ENCODE results near the gene HIBADH.
"Not testable (repeated sequence)": the region's sequence is repeated elsewhere in the genome, so short reads cannot be mapped to it uniquely, and the experiment has no call there.

HIBADH gene

DNA sequence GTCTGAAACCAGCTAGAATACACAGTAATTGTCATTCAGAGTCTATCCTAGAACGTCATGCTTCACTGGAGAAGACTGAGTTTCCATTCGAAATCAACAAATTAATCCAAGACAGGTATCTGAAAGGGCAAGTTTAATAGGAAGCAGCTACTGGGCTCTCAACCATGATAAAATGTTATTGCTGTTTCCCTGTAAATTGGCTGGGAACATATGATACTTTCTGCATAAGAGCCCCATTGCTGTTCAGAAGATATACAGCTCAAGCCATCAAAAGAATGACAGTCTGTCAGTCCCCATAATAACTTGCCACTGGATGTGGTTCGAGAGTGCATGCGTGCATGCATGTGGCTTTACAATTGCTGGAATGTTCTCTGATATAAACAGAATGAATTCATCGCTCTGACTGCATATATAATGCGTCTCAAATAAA lies 129.0 kb downstream of the HIBADH start:
- DNase-seq = no peak

DNA sequence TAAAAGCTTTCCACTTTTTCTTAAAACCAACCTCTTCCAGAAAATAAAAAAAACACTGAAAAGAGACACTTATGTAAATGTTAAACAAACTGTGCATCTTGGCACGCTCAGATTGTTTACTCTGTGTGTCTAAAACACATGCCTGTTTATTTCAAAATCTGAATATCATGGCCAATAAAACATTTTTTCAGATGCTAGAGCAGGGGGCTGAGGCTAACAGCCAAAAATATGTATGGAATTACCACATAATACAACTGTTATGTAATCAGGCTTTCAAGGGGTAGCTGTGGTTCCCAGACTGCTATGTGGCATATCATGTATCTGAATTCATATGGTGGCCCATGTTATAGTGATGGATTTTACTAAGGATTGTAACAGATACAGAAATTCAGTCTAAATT lies 130.4 kb downstream of the HIBADH start:
- DNase-seq = no peak

DNA sequence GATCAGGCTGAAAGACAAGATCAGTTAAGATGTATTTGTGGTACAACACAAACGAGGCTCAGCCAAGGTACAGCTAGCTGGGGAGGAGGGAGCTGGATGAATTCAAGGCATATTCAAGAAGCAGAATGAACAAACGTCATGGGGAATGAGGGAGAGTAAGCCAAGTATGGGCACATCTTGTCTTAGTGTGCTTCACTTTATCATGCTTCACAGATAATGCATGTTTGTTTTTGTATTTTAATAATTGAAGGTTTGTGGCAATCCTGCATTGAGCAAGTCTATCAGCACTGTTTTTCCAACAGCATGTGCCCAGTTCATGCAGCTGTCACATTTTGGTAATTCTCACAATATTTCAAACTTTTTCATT lies 135.4 kb downstream of the HIBADH start:
- no peak for DNase-seq

DNA sequence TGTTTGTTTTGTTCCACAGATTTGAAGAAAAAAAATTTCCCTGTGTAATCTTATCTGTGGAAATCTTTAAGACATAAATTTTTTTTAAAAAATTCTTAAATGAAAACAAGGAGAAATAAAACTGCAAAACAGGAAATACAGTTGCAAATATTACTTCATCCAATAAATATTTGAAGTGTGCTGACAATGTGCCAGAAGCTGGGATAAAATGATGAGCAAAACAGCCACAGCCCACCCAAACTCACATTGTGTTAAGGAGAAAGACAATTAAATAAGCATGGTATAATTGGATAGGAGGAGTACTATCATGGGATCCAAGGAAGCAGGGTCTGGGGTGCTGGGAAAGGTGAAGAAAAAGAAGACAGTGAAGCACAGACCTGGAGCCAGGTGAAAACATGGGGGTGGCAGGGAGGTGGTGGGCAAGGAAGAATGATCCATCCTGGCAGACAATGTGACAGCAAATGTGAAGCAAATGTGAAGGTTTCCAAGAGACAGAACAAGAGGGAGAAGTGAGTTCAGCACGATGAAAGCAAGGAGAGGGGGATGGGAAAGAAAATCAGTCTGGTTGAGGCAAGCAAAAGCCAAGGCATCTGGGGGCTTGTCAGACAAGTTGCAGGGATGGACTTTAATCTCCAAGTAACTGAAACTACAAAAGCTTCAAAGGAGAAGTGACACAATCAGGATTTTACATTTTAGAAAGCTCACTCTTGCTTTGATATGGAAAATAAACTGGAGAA lies 135.9 kb downstream of the HIBADH start:
- no peak for DNase-seq

DNA sequence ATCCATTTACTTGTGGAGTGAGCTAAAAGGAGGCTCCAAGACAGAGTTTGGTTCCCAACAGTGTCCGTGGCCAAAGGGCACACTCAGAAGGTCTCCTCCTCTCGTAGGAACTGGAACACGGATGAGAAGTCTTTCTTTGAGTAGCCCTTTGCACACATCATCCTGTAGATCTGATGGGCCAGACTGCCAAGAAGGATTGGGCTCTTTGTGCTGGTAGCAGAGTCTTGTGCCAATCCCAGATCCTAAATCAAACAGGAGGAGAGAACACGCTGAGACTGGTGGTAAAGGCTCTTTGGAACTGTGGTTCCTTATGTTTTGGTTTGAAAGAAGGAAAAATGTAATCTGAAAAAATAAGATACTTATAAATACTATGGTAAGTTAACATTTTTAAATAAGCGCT lies 136.6 kb downstream of the HIBADH start:
- no peak for DNase-seq

DNA sequence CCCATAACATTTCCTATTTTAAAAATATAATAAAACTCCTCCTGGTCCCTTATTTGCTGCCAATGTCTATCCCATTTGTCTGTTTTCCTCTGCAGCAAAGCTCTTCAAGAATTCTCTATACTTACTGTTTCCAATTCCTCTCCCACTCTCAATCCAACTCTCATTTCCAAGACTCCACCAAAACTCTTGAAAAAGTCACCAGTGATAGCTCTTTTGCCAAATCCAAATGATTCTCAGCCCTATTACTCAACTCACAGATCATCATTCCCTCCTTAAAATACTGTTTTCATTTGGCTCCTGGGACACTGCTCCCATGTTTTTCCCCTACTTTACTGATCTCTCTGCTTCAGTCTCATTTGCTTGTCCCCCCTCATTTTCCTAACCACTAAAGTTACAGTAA lies 139.4 kb downstream of the HIBADH start:
- DNase-seq = no peak

DNA sequence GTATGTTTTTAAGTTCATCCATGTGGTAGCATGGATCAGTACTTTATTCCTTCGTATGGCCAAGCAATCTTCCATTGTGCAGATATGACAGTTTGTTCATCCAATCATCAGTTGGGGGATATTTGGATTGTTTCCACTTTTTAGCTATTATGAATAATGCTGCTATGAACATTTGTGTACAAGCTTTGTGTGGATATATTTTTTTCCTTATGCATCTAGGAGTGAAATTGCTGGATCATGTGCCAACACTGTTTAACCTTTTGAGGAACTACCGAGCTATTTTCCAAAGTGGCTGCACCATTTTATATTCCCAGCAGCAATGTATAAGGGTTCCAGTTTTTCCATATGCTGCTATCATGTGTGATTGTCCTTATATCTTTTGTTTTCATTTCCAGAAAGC lies 140.1 kb downstream of the HIBADH start:
- no peak for DNase-seq

DNA sequence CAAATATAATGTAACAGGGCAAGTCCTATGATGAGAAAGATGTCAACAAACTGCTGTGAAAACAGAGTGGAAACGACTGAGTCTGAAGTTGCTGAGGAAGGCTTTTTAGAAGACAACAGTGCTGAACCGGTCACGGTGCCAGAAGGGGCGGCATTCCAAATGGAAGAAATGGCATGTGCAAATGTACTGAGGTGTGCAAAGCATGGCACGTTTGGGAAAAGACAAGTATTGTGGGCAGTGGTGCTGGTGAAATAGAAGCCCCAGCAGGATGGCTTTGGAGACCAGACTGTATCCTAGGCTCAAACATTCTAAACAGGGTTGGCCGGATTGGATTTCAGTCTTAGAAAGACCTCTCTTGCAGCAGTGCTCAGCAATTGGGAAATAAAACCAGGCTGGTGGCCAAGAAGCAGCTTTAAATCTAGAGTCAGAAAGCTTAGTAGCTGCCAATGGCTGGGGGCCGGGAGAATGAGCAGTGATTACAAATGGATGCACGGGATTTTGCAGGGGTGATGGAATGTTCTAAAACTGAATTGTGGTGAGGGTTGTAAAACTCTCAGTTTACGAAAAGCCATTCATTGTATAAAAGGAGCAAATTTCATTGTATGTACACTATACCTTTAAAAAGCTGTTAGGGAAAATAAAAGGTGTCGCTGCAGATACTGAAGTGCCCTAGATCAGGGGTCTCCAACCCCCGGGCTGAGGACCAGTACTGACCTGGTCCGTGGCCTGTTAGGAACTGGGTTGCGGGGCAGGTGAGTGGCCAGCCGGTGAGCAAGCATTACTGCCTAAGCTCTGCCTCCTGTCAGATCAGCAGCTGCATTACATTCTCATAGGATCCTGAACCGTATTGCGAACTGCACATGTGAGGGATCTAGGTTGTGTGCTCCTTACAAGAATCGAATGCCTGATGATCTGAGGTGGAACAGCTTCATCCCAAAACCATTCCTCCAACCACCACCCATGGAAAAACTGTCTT lies 141.6 kb downstream of the HIBADH start:
- no peak for DNase-seq

DNA sequence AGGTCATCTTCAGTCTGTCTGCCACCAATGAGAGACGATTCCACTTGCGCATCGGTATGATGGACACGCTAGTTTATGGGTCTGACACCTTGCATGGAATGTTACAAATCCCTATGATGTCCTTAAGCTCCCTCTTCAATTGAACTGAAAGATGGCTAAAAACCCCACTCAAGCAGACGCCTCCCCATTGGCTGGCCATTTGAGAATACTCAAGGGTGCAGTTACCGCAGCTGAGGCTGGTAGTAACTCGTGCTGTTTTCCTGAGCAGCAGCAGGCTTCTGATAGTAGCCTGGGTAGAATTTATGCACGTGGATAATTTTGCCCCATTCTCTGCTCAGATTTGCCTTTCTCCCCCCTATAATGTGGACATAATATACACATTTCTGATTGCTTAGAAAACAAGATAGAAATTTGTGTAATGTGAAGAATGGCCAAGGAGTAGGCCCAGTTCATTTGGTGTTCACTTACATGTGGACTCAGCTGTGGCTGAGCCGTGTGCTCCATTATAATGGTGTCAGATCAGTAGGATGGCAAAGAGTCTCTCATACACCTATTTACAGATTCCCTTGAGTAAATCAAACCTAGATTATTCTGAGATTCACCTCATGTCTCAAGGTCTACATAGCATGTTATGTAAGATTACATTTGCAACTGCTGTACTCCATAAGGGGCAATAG lies 142.8 kb downstream of the HIBADH start:
- DNase-seq = no peak

DNA sequence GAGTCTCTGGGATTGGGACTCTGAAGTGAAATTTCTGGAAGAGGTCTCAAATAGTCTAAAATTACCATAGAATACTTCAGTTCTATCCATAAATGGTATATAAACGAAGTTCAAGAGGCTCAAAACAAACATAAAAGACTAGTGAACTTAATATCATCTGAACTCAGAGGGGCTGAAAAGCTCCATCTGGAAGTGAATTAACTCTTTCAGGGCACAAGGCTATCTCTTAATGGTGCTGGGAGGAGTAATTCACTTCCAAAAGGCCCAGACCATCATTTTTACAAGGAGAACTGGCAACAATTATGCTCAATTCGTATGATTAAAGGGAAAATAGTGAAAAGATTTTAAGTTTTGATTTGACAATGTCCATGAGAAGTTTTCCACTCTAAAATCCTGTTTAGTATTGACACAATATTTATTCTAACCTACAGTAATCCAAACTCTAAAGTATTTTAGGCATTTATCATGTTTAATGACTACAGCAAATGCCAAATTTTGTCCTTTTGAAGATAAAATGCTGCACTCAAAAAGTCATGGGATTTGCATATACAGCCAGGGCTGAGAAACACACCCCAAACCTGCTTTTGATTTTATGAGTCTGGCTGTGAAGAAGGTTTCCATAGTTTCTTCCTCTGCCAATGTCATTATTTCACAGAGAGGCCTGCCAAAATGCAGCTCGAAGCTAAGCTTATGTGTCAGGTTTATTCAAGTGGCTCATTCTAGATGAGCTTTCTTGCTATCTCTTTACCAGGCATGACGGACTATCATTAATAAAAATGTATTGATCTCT lies 143.9 kb downstream of the HIBADH start:
- no peak for DNase-seq

DNA sequence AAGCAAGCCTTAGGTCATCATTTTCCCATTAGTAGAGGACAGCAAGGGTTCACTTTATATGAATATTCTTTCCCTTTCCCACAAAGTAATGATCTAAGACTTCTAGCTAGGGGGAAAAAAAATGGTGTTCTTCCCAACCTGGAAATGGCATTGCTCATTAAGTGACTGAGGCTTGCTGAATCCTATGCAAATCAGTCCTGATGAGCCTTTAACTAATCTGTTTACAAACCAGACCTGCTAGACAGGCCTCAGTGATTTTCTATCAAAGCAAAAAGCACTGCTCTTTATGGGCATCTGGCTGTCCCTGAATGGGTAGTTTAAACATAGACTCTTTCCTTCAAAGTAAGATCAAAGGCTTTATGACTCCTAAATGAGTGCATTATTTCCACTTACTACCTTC lies 146.3 kb downstream of the HIBADH start:
- DNase-seq = no peak

DNA sequence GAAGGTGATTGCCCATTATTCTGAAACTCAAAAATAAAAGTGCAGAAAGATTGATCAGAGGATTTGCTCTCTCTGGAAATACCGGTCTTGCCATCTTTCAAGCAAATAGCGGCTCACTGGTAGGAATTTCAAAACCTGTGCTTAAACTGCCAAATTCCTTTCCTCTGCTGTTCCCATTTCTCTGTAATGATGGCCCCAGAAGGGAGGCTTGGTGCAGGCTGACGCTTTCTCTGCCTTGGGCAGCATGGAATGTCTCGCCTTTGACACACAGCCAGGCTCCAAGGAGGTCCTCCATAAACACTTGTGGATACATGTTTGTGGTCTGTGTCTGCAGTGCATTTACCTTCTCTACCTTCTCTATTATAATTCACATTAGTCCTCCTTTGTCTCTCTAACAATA lies 146.8 kb downstream of the HIBADH start:
- DNase-seq = no peak

DNA sequence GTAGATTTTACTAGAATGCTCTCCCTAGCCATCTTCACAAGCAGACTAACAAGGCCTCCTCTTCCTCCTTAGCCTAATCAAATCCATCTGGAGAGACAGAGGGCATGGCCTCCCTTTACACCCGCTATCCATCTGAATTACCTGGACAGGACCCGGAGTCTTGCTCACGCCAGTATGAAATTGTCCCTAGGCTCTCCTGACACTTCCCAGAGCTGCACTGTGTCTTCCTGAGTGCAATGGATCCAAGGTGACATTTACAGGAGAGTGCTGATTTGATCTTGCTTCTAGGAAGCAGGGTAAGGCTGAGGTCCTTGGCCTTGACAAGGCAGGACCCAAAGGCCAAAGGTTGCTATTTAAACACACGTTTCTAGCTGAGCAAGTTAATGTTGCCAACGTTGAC lies 147.8 kb downstream of the HIBADH start:
- DNase-seq = no peak

DNA sequence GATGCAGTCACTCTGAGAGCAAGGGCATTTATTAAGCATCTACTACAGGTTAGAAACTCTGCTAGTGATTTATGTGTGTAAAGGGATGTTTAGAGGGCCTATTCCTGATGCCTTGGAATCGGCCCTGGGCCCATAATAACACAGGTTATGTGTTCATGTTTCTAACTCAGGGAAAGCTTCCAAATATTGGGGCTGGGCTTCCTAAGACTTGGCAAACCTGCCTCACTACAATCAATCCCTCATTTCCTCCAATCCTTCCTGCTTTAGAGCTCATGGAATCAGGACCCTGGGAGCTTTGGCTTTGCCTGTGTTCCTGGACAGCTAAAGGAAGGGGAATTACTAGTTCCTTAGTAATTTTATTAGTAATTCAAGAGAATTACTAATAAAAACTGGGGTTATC lies 148.8 kb downstream of the HIBADH start:
- no peak for DNase-seq

DNA sequence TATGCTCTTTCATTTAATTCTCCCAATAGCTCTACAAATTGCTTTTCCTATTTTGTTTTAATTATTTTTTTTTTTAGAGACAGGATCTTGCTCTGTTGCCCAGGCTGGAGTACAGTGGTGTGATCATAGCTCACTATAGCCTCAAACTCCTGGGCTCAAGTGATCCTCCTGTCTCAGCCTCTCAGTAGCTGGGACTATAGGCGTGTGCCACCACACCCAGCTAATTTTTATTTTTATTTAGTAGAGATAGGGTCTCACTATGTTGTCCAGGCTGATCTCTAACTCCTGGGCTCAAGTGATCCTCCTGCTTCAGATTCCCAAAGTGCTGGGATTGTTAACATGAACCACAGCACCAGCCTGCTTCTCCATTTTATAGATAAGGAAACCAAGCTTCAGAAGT lies 151.3 kb downstream of the HIBADH start:
- not testable (repeated sequence) for DNase-seq

DNA sequence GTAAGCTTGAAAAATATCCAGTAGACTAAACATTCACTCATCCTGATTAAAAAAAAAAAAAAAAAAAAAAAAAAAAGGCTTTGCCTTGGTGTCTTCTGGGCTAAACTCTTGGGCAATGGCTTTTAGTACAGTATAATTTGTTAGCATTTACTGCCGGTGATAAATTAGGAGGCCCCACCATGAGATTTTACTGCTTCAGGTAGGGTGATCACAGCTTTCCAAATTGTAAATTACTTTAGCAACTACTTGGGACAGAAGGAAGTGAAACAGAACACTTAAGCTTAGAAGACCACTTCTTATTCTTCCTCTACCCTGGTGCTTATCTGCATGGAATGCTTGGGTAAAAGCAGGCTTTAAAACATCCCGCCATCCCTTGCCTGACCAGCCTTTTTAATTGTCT lies 152.1 kb downstream of the HIBADH start:
- DNase-seq = no peak

DNA sequence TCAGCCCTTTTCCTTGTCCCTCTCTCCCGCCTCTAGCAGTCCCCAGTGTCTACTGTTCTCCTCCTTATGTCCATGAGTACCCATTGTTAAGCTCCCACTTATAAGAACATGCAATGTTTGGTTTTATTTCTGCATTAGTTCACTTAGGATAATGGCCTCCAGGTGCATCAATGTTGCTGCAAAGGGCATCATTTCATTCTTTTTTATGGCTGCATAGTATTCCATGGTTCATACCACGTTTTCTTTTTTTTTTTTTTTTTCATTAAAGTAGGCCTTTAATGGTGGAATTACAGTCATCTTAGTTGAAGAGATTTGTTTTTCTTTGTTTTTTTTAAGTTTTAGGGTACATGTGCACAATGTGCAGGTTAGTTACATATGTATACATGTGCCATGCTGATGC lies 160.8 kb downstream of the HIBADH start:
- not testable (repeated sequence) for DNase-seq

DNA sequence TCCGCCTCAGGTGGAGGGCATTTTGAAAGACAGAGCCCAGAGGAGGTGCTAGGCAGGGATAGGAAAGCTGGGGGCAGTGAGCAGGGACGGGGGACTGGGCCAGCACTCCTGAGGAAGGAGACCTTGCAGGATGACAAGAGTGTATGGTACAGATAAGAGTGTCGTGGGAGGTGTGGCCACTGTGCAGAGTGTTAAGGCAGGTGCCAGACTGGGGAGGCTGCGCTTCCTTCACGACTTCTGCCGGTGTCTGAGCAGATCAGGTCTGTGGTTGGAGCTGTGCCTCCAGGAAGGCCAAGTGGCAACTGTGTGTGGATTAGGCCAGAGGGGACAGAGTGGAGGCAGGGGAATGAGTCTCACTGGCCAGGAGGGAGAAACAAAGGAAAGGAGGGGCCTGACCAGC lies 161.7 kb downstream of the HIBADH start:
- no peak for DNase-seq

DNA sequence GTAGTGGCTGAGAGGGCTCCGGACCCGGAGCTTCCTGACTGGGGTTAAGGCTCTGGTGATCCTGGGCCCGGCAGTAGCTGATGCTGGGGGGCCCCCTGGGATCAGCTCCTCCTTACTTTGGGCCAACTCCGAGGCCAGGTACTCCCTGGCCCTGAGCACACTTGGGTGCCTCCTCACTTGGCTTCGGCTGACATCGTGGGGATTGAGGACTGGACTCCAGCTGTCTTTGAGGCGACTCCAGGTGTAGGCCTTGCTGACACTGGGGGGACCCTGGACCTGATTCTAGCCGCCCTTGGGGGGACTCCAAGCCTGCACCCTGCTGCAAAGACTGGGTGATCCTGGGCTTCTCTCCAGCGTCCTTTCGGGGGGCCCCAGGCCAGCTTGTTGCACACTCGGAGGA lies 170.5 kb downstream of the HIBADH start:
- DNase-seq = no peak

DNA sequence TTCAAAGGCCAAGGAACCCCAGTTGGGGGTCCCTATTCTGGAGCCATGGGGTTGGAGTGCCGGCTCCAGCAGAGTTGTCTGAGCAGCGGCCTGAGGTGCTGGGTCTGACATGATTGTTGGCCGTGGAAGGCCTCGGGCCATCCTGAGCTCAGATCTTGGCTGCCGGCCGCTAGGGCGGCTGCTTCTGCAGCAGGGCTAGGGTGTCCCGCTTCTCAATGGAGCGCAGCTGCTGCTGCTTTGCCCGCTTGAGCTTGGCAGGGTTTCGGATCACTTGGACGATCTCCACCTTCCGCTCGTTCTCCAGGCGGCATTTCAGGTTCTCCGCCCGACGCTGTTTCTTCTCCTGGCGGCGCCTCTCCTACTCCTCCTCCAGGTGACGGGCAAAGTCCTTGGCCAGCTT lies 171.1 kb downstream of the HIBADH start:
- DNase-seq = no peak

DNA sequence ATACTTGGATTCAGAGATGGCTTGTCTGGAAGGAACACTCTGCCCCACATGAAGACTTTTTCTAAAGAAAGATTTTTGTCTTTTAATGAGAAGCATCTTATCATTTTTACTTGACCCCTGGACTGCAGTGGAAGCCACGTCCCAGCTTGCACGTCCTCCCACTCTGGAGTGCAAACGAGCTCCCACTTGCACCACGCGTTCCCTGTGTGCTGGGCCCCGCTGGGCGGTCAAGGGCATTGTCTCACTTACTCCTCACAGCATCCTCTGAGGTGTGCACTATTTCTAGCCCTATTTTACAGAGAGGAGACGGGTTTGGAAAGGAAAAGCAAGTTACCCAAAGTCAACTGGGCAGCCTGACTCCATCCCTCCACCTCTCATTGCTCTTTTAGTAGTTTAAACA lies 175.2 kb downstream of the HIBADH start:
- no peak for DNase-seq

DNA sequence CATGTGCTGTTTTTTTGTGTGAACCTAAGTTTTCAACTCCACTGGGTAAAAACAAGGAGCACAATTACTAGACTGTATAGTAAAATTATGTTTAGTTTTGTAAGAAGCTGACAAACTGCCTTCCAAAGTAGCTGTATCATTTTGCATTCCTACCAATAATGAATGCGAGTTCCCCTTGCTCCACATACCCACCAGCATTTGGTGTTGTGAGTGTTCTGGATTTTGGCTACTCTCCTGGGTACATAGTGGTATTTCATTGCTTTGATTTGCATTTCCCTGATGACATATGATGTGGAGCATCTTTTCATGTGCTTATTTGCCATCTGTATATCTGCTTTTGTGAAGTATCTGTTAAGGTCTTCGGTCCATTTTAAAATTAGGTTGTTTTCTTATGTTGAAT lies 178.2 kb downstream of the HIBADH start:
- no peak for DNase-seq

DNA sequence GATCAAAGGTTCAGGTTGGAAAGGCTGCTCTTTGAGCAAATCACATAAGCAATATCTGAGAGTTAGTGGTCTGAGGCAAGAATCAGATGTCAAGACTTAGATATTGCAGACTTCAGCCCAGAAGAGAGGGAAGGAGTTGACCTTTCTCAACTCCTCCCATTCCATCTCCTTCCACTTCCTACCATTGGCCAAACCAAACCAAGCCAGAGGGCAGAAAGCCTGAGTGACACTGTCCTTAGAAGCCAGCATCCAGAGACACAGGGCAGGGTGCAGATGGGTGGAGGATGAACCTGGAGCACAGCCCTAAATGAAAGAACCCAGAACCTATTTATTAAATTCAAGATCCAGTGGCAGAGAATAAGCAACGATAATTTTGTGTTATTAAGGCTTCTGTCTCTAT lies 180.5 kb downstream of the HIBADH start:
- no peak for DNase-seq

Data from cortex of kidney (tissue), 1 donor.